HFF-Myc (cell line): ENCODE results near the gene SPRED2.

Experiments used
- DNase-seq: peaks from one replicate; pipeline ENCODE4 v3.0.0-alpha.2; 2011; ENCODE audit warnings: low read depth; ENCODE audit errors: extremely low read depth
- H3K4me3 ChIP-seq: replicated peaks from 2 replicates; pipeline ENCODE4 v1.5.1; 2011; ENCODE audit warnings: low read depth, mild to moderate bottlenecking, control low read depth, low read length
- TF ChIP-seq, protein P1 (sequence below): IDR thresholded peaks from 2 replicates; pipeline ENCODE4 v1.5.1; 2012; ENCODE audit warnings: mild to moderate bottlenecking, low read depth, low read length, control low read depth; ENCODE audit errors: missing control alignments

SPRED2 gene

DNA sequence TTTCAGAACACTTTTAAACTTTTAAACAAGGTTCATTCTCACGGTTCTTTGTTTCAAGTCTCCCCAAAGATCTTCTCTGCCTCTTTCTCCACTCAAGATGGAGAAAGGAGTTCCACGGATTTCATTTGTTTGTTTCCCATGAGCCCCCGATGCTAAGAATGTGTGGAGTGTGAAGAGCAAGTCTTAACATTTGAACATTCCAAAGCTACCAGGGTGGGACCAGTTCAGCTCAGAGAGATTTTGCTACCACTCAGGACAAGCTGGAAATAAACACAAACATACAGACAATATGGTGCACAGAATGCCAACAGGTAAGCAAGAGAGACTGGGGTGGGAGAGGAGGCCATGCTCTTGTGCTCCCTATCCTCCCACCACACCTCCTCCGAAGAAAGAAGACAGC lies 56.7 kb downstream of the SPRED2 start:
- no peak overlapping the region for H3K4me3 ChIP-seq
- DNase-seq, result no peak
- TF ChIP-seq, protein P1, sequence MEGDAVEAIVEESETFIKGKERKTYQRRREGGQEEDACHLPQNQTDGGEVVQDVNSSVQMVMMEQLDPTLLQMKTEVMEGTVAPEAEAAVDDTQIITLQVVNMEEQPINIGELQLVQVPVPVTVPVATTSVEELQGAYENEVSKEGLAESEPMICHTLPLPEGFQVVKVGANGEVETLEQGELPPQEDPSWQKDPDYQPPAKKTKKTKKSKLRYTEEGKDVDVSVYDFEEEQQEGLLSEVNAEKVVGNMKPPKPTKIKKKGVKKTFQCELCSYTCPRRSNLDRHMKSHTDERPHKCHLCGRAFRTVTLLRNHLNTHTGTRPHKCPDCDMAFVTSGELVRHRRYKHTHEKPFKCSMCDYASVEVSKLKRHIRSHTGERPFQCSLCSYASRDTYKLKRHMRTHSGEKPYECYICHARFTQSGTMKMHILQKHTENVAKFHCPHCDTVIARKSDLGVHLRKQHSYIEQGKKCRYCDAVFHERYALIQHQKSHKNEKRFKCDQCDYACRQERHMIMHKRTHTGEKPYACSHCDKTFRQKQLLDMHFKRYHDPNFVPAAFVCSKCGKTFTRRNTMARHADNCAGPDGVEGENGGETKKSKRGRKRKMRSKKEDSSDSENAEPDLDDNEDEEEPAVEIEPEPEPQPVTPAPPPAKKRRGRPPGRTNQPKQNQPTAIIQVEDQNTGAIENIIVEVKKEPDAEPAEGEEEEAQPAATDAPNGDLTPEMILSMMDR, result no peak

DNA sequence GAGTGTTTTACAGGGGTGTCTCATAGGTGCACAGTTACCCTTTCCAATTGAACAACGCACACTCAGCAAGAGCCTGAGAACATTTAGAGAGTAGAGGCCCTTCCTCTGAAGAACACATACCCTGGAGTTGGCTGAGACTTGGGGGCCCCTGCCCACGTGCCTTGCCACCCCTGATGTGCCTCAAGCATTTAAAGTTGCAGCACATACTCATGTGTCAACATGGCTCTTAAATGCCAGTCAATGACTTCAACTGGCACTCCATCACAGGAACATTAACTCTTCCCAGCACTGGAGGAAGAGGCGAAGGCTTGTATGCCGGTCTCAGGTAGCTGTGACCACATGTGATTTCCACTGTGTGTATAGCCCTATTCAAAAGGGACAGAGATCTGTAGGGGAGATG lies 57.4 kb downstream of the SPRED2 start:
- no peak overlapping the region for H3K4me3 ChIP-seq
- TF ChIP-seq, protein P1, result no peak
- no peak for DNase-seq

DNA sequence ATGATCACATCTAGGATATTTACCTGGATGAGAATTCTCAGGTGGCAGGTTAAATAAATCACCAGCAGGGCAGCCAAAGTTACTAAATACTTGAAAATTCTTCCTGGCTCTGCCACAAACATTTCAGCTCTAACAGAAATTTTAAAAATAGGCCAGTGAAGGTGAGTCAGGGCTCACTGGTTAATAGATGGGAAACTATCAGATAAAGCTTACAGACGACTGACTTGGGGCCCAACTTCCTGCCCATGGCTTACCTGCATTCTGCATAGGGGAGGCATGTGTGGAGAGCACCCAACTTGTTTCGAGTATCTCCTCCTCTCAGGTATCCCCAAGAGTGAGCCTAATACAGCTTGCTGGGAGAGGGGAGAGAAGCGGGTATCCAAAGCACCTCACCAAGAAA lies 57.8 kb downstream of the SPRED2 start:
- H3K4me3 ChIP-seq, result no peak overlapping the region
- no peak for DNase-seq
- TF ChIP-seq, protein P1, result no peak

DNA sequence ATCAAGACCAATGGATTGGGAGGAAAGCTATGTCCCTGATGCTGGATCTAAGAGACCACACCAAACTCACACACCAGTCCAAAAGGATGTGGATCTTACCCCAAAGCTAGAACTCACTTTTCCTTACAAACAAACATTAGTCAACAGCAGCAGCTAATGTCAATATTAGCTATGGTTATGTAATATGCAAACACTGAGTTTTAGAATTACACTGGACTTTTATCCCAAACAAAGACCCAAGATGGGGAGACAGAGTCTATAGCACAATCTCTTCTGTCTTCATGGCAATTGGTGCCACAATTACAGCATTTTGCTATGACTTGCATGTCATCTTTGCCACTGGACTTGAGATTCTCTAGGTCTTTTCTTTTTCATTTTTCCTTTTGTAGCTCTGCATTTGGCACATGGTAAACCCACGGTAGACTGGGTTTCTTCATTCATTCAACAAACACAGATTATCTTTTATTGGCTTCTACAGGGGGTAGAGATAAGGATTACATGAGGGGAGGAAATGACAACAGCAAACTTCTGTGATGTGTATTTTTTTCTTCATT lies 59.0 kb downstream of the SPRED2 start:
- H3K4me3 ChIP-seq, result no peak overlapping the region
- no peak for DNase-seq
- TF ChIP-seq, protein P1, result no peak

DNA sequence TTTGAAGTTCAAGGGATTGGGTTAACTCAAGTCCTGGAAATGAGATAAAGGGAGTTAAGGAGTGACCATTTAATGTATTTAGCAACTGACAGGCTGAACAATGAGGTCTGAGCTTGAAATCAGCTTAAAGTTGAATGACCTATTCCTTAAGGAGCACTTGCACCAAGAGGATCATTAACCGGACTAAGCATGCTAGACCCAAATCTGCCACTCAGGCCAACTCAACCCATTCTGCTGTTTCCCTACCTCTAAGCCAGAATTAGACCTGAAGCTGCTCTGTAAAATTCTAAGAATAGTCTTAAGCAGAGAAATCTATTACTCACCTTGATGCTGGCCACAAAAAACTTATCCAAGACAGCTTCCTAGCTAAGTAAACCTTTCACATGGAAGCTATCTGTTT lies 59.8 kb downstream of the SPRED2 start:
- H3K4me3 ChIP-seq, result no peak overlapping the region
- TF ChIP-seq, protein P1, result no peak
- DNase-seq, result no peak

DNA sequence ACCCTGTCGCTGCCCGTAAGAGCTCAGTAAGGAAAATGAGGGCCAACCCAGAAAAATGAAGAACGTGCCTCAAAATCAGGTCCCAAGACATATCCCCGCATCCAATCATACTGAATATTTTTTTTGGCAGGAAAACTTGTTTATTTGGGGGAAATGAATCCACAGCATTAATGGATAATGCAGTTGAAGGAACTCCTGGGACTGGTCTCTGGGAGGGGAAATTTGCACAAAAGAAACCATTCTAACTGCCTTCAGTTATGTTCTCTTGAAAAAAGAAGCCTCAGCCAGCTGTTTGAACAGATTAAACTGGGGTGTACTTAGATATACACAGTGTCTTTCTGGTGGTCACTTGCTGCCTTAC lies 61.3 kb downstream of the SPRED2 start:
- no peak overlapping the region for H3K4me3 ChIP-seq
- DNase-seq, result no peak
- TF ChIP-seq, protein P1, result no peak

DNA sequence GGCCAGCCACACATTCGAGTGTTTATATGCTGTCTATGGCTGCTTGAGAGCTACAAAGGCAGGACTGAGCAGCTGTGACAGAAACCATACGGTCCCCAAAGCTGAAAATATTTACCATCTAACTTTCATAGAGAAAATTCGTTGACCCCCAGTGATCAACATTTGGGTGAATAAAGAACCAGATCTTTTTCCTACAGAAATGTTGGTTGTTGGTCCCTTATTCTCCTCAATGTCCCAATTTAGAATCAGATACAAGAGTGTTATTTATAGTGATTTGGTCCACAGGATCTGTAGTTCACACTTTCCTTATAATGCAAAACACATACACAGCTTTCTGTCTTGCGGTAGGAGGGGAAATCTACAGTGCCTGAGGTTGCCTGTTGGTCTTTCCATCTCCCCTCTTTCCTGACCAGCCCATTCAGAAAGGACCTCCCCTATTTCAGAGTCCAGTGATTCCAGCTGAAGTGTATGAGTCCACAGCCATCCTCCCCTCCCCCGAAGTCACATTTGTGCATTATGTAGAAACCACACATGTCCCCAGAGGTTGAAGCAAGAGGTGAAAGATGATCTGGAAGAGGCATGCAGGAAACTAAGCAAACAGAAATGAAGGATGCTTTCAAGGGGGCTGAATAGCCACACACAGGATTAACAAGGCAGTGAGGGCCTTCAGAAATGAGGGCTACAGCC lies 61.9 kb downstream of the SPRED2 start:
- no peak for DNase-seq
- TF ChIP-seq, protein P1, result no peak
- H3K4me3 ChIP-seq, result no peak overlapping the region
